GM18502 (cell line): ENCODE data around the gene TAS1R3.

Experiments
- ATAC-seq: cut with Tn5 transposase; IDR thresholded peaks from one replicate; pipeline ENCODE4 v1.9.1; 2021; ENCODE audit warnings: mild to moderate bottlenecking; ENCODE audit not compliant: unreplicated experiment, poor library complexity

TAS1R3 gene

GRCh38 chr1:1331068-1331965 lies at the start of gene TAS1R3:
Gene TAS1R3, plus strand, starts transcription at chr1:1331280. Its CDS starts 66 bp downstream, at chr1:1331346.
- no peak for ATAC-seq

GRCh38 chr1:1281533-1282321 lies 49.4 kb upstream of the TAS1R3 start:
- no peak for ATAC-seq

GRCh38 chr1:1282998-1283397 lies 48.1 kb upstream of the TAS1R3 start:
- ATAC-seq, result no peak

- ATAC-seq, result no peak
Observed at GRCh38 chr1:1283821-1284220, 47.3 kb upstream of the TAS1R3 start.

- ATAC-seq, result no peak
Observed at GRCh38 chr1:1284221-1285101, 46.6 kb upstream of the TAS1R3 start.

- no peak for ATAC-seq
Observed at GRCh38 chr1:1285102-1285571, 45.9 kb upstream of the TAS1R3 start.

GRCh38 chr1:1285611-1286311 lies 45.3 kb upstream of the TAS1R3 start:
- ATAC-seq, result no peak

GRCh38 chr1:1286313-1287261 lies 44.5 kb upstream of the TAS1R3 start:
- ATAC-seq, result no peak

GRCh38 chr1:1287288-1288110 lies 43.6 kb upstream of the TAS1R3 start:
- no peak for ATAC-seq

- no peak for ATAC-seq
Observed at GRCh38 chr1:1290238-1290731, 40.8 kb upstream of the TAS1R3 start.

GRCh38 chr1:1291023-1291528 lies 40.0 kb upstream of the TAS1R3 start:
- no peak for ATAC-seq

GRCh38 chr1:1291548-1292441 lies 39.3 kb upstream of the TAS1R3 start:
- ATAC-seq, result no peak

GRCh38 chr1:1292442-1292779 lies 38.7 kb upstream of the TAS1R3 start:
- ATAC-seq, result no peak

- no peak for ATAC-seq
Observed at GRCh38 chr1:1292851-1293250, 38.2 kb upstream of the TAS1R3 start.

- ATAC-seq, result no peak
Observed at GRCh38 chr1:1293263-1294249, 37.5 kb upstream of the TAS1R3 start.
